Pancreas (tissue), 10 donors: ENCODE measurements around the gene RAI1. TPM values are rescaled to one million over a fixed set of nuclear protein-coding genes. Genes with fewer than 3 reads are reported as not detected.
A peak's percentile ranks its signal among the peaks of the same experiment; 100 is the strongest.

ENCODE experiments used
- ATAC-seq, 4 donors: fragments of 200-7000 bp; cut with Tn5 transposase; one replicate each; pipeline versions ENCODE4 v1.8.0 to v1.9.1; 2020; ENCODE audit warnings: mild to moderate bottlenecking in 4 of 4, moderate library complexity in 4 of 4
- DNase-seq, 6 donors: peaks; one replicate each; pipeline ENCODE4 v3.0.0-alpha.2; 2020
- FAIRE-seq: peaks from 2 replicates; lab custom pipeline; 2012; peaks lifted over from hg19 to GRCh38; lab: Jason Lieb, UNC
- H3K27ac ChIP-seq, 4 donors: fragments of 200-600 bp; sonication (generic); 1 replicate in 3 of 4; 2 replicates in 1 of 4; pipeline versions ENCODE4 v1.5.0 to v1.8.0; 2020
- H3K27me3 ChIP-seq, 4 donors: fragments of 200-600 bp; one replicate each; pipeline ENCODE4 v1.8.0; 2021
- H3K36me3 ChIP-seq, 3 donors: fragments of 200-600 bp; sonication (generic) in 1 of 3; one replicate each; pipeline versions ENCODE4 v1.5.0 to v1.8.0; 2020 to 2021
- H3K4me1 ChIP-seq, 3 donors: fragments of 200-600 bp; one replicate each; pipeline ENCODE4 v1.8.0; 2021
- H3K4me3 ChIP-seq, 4 donors: fragments of 200-600 bp; sonication (generic) in 2 of 4; one replicate each; pipeline versions ENCODE4 v1.5.0 to v1.8.0; 2020 to 2021
- H3K9me3 ChIP-seq, 4 donors: fragments of 200-600 bp; one replicate each; pipeline ENCODE4 v1.8.0; 2021
- WGBS, 2 donors: extraction: QIAGEN DNeasy Blood & Tissue Kit; methylation state at CpG; one replicate each; pipeline ENCODE4 v1.1.7; 2013; 5-methylcytosine and 5-hydroxymethylcytosine counted together
- intact Hi-C, 3 donors: fragments of 100-400 bp; cut with DNase I; formaldehyde crosslinking; loops; one replicate each; pipeline versions ENCODE4 v1.11.1 to v1.14.2; 2022
- polyA plus RNA-seq, 2 donors: library from polyadenylated mRNA; stranded (reverse); fragments of 200-250 nt; gene quantifications; one replicate each; pipeline ENCODE4 v1.2.3, GENCODE V29; 2013
- total RNA-seq, 6 donors: library from RNA; stranded (reverse); fragmentation: NEBNext Ultra II Directional in 4 of 6; extraction: Animal tissue kit (Norgen Biotek cat#: 25700) in 4 of 6; gene quantifications; one replicate each; pipeline versions ENCODE4 v1.2.1 to v1.2.4, GENCODE V29; 2021 to 2023
- TF ChIP-seq, protein P1 (sequence below), 4 donors: fragments of 200-600 bp; sonication (generic) in 3 of 4; IDR thresholded peaks; one replicate each; pipeline versions ENCODE4 v1.5.0 to v1.8.0; 2021; ENCODE audit warnings: antibody characterized with exemption in 4 of 4
- donor health status: healthy with polysubstance abuse.
- donor health status: DM: no; HTN: no; CAD: no; lungs with moderate emphysema.
- donor health status: DM: no; HTN: no; CAD: no.
- donor health status: control.
- donor health status: control.
- donor health status: Bipolar disorder and iron deficiency.
- donor health status: DM: yes; HTN: yes; CAD: no.
- donor health status: DM: no; HTN: no; CAD: no.
- donor health status: DM: no; HTN: no; CAD: no.
- donor health status: DM: yes; HTN: yes; CAD: no.

RAI1 gene
- total and polyA plus RNA-seq, 8 donors, result 12.1 to 23.9 (median 16.7) TPM

DNA sequence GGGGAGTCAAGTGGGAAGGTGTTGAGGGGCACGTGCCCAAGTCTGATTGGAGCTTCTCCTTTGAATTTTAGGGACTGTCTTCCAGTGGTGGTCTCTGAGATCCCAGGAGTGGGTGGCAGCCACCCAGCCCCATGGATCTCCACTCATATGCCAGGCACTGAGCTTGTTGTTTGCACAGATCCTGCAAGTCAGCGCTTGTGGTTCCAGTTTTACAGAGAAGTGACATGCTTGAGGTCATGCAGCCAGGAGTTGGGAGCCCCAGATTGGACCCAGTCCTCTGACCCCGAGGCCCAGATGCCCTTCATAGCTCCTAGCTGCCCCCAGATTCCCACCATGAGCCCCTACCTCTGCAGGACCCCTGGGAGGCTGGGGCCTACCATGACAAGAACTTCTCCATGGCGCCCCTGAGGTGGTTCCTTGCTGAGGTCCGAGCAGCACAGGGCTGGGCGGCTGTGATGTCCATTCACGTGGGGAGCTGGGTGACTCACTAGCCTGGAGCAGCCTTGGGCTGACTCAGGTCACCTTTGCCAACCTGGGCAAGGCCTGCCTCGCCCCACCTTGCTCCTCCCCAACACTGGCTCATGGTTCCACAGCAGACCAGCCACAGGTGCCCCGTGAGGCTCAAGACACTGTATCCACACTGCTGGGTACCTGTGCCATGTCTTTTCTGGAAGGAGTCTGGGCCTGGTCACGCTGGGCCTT lies 47.4 kb downstream of the RAI1 start:
- ATAC-seq (peak in 3 of 4 donors; percentile 15 to 40 (median 29)), DNase-seq (no peak), FAIRE-seq (no peak)
- Histone ChIP-seq H3K27ac (no peak overlapping the region), H3K36me3 (no peaks in the 10 kb centered on the region), H3K4me1 (peaks cover 0 to 9% (median 0%) of the 10 kb centered on the region in 3 donors), H3K4me3 (no peak overlapping the region), H3K27me3 (no peaks in the 10 kb centered on the region), H3K9me3 (no peaks in the 10 kb centered on the region)
- intact Hi-C loops, result no loop called here
- TF ChIP-seq, protein P1, sequence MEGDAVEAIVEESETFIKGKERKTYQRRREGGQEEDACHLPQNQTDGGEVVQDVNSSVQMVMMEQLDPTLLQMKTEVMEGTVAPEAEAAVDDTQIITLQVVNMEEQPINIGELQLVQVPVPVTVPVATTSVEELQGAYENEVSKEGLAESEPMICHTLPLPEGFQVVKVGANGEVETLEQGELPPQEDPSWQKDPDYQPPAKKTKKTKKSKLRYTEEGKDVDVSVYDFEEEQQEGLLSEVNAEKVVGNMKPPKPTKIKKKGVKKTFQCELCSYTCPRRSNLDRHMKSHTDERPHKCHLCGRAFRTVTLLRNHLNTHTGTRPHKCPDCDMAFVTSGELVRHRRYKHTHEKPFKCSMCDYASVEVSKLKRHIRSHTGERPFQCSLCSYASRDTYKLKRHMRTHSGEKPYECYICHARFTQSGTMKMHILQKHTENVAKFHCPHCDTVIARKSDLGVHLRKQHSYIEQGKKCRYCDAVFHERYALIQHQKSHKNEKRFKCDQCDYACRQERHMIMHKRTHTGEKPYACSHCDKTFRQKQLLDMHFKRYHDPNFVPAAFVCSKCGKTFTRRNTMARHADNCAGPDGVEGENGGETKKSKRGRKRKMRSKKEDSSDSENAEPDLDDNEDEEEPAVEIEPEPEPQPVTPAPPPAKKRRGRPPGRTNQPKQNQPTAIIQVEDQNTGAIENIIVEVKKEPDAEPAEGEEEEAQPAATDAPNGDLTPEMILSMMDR (IDR thresholded peaks at IDR 0.05), result no peak
- WGBS, 2 donors, result 81 to 87% methylated on average over 10 of the region's 10 CpGs

DNA sequence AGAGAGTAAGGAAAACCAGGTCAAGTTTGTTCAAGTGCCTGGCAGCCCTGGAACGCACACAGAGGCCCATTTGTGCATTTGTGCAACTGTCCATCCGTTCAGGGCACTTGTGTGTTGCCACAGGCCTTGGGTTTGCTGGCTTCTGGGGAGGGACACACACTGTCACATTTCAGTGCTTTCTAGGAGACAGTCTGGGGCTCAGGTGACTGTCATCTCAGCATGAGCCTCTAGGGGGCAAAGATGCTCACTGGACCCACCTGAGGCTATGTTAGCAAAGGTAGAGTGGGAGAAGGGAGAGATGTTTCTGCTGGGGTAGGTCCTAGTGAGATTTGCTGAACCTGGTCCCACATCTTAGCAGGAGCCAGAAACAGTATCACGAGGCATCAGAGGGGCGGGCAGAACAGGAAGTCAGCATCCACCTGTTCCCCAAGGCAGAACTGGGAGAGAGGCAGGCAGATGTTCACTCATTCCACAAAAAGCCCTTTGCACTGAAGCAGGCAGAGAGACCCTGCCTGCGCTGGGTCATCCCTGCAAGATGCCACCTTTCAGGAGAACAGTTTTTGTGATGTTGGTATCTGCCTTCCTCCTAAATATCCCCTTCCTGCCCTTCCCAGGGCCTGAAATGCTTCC lies 48.5 kb downstream of the RAI1 start:
- peak in 3 of 4 donors; percentile 75 to 83 (median 80) for ATAC-seq
- 53 to 54% methylated on average over 5 of the region's 5 CpGs for WGBS, 2 donors
- no peak overlapping the region for H3K4me3 ChIP-seq
- intact Hi-C loops, result no loop called here
- no peak overlapping the region for H3K27ac ChIP-seq
- TF ChIP-seq, protein P1 (IDR thresholded peaks at IDR 0.05), result peak; percentile 20 to 54 (median 36)
- no peak for FAIRE-seq
- no peaks in the 10 kb centered on the region for H3K36me3 ChIP-seq
- no peaks in the 10 kb centered on the region for H3K27me3 ChIP-seq
- no peaks in the 10 kb centered on the region for H3K9me3 ChIP-seq
- peaks cover 0 to 9% (median 0%) of the 10 kb centered on the region in 3 donors for H3K4me1 ChIP-seq
- peak in 1 of 6 donors; percentile 58 for DNase-seq

DNA sequence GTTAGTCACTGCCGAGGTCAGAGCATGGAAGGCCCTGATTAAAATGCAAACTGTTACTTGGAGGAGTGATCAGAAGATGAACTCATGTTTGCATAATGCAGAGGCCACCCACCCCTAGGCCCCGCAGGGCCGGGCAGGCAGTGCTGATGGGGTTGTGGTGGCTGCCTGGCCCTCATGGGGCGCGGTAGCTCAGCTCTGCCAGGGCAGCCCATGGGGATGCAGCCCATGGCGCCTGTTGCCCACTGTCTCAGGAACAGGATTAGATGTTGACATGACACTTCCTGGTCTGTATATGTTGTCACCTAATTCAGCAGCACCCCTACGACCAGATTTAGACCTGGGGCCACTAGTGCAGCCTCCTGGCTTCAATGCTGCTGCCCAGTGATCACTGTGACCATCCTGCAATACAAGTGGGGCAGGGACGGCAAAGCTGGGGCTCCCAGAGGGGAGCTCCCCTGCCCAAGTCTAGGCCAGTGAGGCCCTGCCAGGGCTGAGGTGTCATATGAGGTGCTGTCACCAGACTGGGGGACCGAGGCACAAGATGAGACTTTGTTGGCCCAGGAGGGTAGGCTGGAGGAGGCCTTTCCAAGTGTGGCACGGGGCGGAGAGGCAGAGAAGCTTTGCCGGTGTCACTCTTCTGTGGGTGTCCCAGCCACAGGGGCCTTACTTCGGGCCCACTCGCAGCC lies 49.1 kb downstream of the RAI1 start:
- no peaks in the 10 kb centered on the region for H3K9me3 ChIP-seq
- no peak overlapping the region for H3K27ac ChIP-seq
- 92% methylated on average over 14 of the region's 14 CpGs for WGBS, 2 donors
- intact Hi-C loops, result no loop called here
- no peaks in the 10 kb centered on the region for H3K27me3 ChIP-seq
- H3K4me3 ChIP-seq, result no peak overlapping the region
- no peak for FAIRE-seq
- H3K36me3 ChIP-seq, result no peaks in the 10 kb centered on the region
- TF ChIP-seq, protein P1 (IDR thresholded peaks at IDR 0.05), result no peak
- H3K4me1 ChIP-seq, result peaks cover 0 to 9% (median 0%) of the 10 kb centered on the region in 3 donors
- no peak for DNase-seq
- no peak for ATAC-seq

DNA sequence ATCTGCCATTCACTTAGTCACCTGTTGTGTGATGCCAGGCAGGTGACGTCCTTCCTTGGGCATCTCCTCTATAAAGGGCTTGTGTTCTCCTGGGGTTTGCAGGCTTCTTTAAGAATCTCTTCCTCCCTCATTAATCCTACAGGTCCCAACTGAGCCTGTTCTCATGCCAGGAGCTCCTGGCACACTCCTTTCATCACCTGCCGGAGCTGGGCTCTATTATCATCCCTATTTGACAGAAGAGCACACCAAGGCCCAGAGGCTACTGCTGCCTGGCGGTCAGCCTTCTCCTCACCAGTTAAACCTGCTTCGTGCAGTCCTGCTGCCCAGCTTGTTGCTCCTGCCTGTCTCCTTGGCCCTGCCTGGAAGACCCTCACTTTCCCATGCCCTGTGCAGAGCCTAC lies 51.2 kb downstream of the RAI1 start:
- no peaks in the 10 kb centered on the region for H3K9me3 ChIP-seq
- H3K36me3 ChIP-seq, result no peaks in the 10 kb centered on the region
- 41 to 54% methylated on average over 4 of the region's 4 CpGs for WGBS, 2 donors
- H3K27ac ChIP-seq, result peak overlapping the region in 1 of 4 donors; percentile 44
- TF ChIP-seq, protein P1 (IDR thresholded peaks at IDR 0.05), result no peak
- no peaks in the 10 kb centered on the region for H3K27me3 ChIP-seq
- ATAC-seq (no peak), DNase-seq (no peak), FAIRE-seq (no peak)
- H3K4me1 ChIP-seq, result peaks cover 0 to 9% (median 0%) of the 10 kb centered on the region in 3 donors
- intact Hi-C loops, result no loop called here
- no peak overlapping the region for H3K4me3 ChIP-seq
